DMS53 treated with DMSO at 0.1 percent for 48 hours (cell line): Measurements from ENCODE around the gene MAP1LC3B.
"Not testable (repeated sequence)": the region's sequence is repeated elsewhere in the genome, so short reads cannot be mapped to it uniquely, and the experiment has no call there.

Experiments
- DNase-seq: peaks from one replicate; lab custom pipeline; 2025; ENCODE audit not compliant: unreplicated experiment; lab: John Stamatoyannopoulos, UW

MAP1LC3B gene

DNA sequence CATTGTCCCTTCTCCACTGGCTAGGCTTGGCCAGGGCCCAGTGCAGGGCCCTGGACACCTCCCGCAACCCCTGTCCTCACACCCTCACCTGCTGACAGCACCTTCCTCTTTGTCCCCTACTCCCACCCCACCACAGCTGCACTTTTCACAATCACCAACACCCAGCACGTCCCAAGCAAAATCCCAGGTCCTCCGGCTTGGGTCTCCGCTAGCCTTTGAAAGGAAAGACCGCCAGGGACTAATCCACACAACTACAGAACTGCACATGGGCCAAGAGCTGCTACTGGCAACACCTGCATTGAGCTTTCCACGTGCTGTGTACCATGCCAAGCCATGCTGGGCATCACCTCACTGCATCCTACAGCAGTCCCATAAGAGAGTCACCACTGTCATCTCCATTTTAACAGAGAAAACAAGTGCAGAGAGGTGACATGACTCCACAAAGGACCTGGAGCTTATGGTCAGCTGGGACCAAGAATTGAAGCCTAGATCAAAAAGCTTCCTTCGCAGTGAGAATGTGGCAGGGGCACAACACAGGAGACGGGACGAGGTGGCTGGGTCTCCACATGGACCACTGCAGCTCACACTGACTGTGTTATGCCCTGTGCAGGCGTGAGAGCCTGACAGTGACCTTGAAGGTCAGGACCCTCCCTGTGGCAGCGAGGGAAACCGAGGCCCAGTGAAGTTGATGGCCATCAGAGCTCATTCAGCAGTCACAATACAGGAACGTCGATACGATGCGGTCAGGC lies 31.1 kb upstream of the MAP1LC3B start:
- DNase-seq: no peak

DNA sequence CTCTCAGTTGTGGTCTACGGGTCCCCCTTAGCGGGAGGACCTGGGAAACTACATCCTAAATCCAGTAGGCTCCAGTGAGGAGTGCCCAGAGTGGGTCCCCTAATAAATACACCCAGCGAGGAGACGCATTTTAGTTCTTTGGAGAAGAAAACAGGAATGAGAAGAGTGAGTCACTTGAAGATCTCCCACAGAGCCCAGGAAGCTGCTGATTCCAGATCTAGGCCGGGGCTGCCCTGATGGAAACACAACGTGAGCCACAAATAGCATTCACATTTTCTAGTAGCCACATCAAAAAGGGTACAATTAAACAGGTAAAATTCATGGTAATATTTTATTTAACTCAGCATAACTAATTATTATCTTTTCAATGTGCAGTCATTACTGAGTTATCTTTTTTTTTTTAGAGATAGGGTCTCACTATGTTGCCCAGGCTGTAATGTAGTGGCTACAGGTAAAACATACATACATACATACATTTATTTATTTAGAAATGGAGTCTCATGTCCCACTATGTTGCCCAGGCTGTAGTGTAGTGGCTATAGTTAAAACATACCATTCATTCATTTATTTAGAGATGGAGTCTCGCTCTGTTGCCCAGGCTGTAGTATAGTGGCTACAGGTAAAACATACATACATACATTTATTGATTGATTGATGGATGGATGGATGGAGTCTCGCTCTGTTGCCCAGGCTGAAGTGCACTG lies 30.1 kb upstream of the MAP1LC3B start:
- no peak for DNase-seq

DNA sequence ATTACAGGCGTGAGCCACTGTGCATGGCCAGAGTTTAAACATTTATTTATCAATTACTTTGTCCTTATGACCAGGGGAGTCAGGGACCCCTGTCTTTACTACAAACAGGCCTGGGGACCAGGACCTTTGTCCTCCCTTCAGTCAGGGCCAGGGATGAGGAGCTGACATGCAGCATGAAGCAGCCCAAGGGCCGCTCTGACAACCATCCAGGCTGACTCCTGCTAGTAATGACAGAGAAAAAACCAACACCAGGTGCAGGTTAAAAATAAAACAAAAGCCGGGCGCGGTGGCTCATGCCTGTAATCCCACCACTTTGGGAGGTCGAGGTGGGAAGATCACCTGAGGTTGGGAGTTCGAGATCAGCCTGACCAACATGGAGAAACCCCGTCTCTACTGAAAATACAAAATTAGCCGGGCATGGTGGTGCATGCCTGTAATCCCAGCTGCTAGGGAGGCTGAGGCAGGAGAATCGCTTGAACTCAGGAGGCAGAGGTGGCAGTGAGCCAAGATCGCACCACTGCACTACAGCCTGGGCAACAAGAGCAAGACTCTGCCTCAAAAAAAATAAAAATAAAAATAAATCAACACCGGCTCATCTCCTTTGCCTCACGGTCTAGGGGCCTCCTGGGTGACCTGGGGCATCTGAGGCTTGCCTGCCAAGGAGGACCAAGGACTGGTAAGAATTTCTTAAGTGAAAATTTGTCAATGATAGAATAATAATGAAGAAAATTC lies 29.1 kb upstream of the MAP1LC3B start:
- DNase-seq: not testable (repeated sequence)

DNA sequence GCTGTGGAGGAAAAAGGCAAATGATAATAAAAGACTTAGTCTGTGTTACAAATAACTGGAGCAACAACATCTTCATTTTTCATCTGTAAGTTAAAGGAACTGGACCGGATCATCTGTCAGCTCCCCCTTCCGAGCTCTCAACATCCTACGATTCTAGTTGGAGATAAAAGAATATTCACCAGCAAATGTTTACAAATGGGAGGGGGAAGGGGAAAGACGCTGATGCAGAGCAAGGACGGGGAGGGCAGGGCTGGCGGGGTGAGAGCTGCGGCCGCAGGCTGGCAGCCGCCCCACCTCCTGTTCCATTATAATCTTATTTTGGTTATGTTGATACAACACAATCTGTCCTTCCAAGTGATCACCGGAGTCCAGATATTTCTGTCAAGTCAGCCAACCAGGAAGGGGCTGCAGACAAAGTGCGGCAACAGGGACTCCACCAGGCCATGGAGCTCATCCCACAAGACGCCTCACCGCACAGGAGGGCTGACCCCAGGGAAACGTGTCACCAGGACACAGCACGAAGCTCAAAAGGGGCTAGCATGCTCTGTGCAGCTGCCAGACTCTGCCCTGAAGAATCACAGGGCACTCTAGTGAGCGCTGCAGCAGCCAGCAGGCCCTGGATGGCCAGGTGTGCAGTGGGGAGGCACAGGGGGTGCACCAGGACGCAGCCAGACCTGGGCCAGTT lies 28.2 kb upstream of the MAP1LC3B start:
- DNase-seq: no peak

DNA sequence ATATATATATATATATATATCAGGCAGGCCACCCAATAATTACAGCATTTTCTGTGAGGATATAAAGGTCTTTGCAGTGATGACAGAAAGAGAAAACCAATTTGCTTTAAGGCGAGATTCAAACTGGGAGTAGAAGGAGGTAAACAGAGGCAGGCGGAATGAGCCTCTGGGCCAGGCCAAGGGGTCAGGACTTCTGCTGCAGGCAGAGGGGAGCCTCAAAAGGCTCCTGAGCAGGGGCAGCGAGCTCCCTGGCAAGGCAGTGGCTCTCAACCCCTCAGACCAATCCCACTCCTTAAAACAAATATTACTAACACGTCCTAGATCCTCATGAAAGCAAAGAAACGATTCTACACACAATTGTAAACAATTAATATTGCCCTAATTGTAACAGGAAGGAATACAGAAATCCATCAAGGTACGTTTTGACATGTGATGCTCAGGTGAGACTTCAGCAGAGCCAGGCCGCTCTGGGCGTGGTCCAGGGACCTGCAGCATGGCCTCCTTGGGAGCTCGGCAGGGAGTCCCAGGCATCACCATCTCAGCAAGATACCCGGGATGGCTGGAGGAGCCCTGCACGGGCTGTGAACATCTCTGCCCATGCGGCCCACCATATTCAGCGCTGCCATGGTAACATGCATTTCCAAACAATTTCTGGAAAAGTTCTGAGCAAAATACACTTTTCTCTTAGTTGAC lies 27.0 kb upstream of the MAP1LC3B start:
- DNase-seq: no peak

DNA sequence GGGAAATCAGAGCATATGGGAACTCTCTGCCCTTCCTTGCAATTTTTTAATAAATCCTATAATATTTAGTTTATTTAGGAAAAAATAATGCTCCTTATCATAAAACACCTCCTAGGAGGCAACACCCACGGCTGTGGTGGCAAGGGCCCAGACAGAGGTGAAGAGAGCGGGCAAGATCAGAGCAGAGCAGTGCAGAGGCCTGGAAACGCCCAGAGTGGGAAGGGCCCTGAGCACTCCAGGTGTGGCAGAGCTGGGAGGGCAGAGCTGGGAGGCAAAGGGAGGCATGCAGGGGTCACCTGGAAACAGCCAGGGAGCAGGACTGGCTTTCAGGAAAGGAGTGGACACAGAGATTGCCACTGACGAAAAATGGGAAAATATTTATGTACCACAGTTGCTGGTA lies 25.8 kb upstream of the MAP1LC3B start:
- DNase-seq: no peak

DNA sequence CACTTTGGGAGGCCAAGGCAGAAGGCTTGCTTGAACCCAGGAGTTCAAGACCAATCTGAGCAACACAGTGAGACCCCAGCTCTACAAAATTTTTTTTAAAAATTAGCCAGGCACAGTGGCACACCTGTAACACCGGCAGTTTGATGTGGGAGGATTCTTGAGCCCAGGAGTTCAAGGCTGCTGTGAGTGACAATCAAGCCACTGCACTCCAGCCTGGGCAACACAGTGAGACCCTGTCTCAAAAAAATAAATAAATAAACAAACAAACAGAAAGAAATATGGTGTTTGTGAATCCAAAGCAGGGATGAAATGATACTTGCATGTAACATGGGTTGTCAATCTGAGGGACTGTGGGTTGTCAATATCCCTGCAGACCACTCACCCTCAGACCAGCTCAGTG lies 25.2 kb upstream of the MAP1LC3B start:
- no peak for DNase-seq

DNA sequence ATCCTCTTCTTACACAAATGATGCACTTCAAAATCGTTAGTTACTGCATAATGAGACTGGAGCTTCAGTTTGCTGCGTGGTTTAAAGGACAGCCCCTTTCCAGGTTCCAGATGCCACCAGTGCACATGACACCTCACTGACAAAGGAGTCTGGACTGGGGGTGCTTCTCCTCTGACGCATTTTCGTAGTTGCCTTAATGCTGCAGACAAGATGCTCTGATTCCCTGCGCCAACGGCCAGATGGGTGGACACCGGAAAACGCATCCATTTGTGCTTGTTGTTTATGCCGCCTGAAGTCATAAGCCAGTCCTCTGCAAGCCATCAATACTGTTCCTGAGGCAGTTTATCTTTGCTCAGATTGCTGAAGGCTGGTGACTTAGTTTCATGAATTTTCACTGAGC lies 24.6 kb upstream of the MAP1LC3B start:
- no peak for DNase-seq

DNA sequence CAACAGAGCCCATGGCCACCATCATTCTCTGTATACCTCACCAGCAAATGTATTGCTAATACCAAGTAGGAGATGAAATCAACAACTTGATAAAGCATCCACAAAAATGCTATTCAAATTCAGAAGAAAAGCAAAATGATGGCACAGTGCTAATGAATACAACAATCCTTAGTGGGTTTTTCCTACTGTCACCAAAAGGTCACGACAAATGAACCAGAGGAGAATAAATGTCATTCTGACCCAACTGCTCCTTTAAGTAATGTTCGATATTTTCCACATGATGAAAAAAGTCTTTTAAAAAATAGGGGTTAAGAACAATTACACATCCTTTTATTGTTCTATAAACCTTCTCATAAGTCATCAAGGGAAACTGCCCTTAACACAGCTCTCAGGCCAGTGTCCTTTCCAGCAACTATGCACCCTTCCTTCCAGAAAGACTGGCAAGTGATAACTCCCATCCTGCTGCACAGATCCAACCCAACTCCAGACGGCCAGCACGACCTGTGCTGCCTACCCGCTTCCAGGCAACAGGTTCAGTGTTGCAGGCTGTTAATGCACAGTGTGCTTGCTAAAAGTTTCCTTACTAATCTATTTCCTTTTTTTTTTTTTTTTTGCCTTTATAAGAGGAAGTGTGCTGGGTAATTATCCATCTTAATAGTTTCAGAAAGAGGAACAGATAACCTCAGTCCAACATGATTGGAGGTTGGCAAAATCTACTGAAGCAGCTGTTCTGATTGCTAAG lies 23.9 kb upstream of the MAP1LC3B start:
- no peak for DNase-seq

DNA sequence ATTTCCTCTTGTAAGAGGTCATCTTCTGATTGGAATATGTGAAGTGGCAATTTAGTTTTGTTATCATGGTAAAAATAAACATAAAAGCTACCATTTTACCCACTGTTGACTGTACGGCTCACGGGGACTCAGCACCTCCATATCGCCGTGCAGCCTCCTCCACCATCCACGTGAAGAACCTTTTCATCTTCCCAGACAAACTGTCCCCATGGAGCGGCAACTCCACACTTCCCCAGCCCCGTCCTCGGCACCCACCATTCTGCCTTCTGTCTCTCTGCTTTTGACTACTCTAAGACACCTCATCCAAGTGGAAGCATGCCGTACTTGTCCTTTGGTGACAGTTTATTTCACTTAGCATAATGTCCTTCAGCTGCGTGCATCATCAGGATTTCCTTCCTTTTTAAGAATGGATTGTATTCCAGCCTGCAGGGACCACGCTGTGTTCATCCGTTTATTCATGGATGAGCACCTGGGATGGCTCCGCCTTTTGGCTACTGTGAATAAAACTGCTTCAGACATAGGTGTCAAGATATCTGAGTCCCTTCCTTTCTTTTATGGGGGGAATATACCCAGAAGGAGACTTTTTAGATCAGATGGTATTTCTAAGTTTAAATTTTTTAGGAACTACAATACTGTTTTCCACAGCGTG lies 22.9 kb upstream of the MAP1LC3B start:
- no peak for DNase-seq

DNA sequence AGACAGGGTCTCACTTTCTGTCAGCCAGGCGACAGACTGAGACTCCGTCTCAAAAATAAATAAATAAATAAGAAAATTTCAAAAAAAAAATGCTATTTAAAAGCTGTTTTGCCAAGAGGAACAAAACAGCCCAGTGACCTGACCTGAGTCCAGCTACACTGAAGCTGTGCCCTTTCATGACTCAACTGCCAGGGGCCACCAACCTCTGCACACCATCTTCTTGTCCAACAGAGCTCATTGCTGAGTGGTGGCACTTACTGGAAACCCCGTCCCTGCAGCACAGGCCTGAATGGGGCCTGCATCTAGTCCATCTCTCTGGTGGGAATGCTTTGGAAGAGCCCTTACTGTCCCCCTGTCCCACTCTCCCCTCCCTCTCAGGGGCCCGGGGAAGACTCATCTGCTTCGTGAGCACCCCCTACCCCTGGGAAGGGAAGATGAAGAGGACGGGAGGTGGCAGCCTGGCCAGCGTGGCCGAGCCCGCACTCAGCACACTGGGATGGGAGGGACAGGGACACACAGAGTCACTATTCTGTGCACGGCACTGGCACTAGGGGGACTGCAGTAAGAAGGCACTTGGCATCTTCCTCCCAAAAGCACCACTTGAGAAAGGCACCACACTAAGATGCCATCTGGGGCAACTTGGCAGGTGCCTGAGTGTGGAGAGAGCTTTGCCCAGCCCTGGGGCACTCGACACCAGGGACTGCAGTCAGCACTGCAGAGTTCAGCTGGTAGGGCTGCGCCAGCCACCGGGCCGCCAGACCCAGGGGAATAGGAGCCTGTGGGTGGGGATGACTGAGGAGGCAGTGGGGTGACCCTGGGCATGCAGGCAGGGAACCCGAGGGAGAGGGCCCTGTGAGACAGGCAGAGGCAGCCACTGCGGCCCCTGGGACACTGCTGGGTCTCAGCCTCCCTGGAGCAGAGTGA lies 22.1 kb upstream of the MAP1LC3B start:
- DNase-seq: no peak

DNA sequence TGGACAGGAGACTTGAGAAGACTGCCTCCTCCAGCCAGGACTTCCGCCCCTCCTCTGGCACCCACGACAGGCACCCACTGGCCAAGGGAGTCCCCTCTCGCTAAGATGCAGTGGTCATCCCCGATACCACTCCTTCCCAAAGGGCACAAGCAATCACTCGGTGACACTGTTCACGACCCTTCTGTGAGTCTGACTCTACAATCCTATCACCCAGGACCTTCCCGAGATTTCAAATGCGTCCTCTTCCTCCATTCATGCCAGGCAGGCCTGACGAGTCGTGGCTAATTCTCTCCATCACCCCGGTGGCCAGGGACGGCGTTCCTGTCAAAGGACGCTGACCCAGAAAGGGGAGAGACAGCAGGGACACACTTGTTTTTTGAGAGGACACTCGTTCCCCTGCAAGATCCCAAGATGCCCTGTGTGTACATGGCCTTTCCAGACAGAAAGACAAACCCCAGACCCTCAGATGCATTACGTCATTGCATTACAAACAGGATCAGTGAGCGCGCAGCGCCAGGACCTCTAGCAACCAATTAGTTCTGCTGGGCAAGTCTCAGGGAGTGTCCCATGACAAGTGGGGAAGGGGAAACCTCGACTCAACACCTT lies 20.8 kb upstream of the MAP1LC3B start:
- DNase-seq: no peak

DNA sequence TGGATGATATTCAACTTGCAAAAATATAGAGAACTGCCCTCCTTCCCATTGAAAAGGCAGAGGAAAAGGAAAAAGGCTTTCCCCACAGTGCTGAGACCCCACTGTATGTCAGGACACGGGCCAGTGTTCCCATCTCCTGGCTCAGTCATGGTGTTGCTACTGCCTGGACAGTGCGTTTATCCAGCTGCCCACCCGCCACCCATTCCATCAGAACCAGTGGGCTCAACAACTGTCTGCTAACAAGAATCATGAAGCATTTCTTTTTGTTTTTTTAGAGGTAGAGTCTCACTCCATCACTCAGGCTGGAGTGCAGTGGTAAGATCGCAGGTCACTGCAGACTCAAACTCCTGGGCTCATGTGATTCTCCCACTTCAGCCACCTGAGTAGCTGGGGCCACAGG lies 19.8 kb upstream of the MAP1LC3B start:
- no peak for DNase-seq

DNA sequence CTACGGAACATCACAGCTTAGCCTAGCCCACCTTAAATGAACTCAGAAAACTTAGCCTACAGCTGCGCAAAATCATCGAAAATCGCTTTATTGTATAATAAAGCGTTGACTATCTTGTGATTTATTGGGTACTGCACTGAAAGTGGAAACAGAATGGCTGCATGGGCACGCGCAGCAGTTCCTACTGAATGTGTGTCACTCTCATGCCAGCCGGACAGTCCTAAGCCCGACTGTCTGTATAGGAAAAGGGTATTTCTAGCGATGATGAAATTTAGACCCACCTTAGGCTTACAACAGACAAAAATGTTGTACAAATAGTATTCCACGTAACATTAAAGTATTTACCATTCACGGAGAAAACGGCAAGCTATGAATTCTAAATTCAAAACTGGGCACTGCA lies 17.8 kb upstream of the MAP1LC3B start:
- no peak for DNase-seq

DNA sequence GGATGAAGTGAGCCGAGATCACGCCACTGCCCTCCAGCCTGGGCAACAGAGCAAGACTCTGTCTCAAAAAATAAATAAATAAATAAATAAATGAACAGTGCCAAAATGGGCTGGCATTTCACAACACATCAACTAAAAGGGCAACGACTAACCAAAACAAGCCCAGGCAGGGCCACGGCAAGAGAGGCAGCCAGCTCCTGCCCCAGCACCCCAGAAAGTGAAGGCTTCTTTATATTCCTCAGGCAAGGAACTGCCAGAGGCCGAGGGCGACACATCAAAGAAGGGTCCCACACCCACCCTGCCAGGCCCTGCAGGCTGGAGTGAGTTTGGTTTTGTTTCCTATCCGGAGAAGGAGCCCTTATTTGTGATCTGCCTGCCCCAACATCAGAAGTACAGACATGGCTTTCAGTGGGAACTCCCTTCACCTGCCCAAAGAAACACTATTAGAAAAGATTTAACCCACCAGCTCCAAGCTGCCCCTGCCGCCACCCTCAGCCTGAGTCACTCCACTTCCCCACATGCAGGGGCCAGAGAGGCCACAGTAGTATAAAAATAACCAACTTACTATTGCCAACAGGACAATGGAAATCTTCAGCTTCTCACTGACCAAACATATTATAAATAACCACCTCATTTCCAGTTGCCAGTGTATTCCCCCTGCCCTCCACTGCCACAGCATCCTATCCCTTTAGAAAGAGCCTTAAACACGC lies 16.6 kb upstream of the MAP1LC3B start:
- no peak for DNase-seq

DNA sequence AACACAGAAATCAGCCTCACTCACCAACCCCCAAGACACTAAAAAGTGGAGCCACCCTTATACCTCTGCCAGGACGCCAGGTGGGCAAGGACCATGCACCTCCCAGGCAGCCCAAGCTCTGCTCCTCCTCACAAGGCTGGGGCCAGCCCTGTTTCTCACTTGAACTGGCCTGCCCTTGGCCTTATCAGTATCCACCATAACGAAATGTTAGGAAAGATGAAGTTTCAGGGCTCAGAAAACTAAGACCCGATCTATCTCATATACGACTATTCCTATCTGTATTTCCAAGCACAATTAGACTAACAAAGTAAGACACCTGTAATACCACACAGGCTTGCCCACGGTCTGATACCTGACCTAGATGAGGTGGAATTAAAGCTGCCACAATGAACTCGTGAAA lies 15.5 kb upstream of the MAP1LC3B start:
- no peak for DNase-seq

DNA sequence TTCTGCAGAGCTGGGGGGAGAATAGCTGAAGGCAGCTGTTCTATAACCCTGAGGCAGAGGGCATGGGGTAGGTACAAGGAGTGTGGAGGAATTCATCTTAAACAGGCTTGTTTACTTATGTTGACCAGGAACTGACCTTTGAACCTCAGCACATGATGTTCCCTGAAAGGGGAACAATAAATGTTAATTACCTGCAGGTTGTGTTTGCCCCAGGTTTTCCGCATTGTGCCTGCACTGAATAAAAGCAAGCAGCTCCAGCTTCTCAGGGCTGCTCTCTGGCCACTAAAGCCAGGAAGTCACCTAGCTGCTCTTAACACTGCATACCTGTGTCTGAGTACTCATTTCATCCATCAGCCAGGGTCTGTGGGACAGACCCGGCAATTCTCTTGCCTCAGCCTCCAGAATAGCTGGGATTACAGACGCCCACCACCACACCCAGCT lies 12.8 kb upstream of the MAP1LC3B start:
- DNase-seq: not testable (repeated sequence)

DNA sequence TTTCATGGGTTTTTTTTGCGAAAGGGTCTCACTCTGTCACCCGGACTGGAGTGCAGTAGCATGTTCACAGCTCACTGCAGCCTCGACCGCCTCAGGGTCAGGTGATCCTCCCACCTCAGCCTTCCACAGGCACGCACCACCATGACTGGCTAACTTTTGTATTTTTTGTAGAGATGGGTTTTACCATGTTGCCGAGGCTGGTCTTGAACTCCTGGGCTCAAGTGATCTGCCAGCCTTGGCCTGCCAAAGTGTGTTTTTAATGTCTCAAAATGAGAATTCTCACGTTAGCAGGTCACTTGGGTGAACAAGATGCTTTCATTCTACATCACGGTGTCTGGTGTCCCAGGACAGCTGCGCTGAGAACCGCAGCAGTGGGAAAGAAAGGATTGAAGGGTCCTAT lies 11.7 kb upstream of the MAP1LC3B start:
- no peak for DNase-seq
